K562 (cell line): ENCODE results near the gene PUS10. TPM values are rescaled to one million over a fixed set of nuclear protein-coding genes. Genes with fewer than 3 reads are reported as not detected.

ENCODE experiments used
- ILF3 ChIP-seq: fragments of 450-650 bp; IDR thresholded peaks from 2 replicates; pipeline ENCODE4 v1.6.1; 2018; ENCODE audit warnings: antibody characterized with exemption, mild to moderate bottlenecking, moderate library complexity, borderline replicate concordance
- KDM5B ChIP-seq: fragments of 200-600 bp; sonication (generic); IDR thresholded peaks from 2 replicates; pipeline ENCODE4 v1.6.1; 2012; ENCODE audit warnings: low read depth, mild to moderate bottlenecking, moderate library complexity, low read length, control low read depth, inconsistent platforms; ENCODE audit not compliant: insufficient replicate concordance
- STAT5B ChIP-seq: fragments of 250-450 bp; sonication (Bioruptor Pico); IDR thresholded peaks from 2 replicates; pipeline ENCODE4 v1.8.0; 2021; ENCODE audit warnings: mild to moderate bottlenecking, inconsistent platforms
- ZFP1 ChIP-seq: fragments of 450-650 bp; formaldehyde crosslinking; IDR thresholded peaks from 2 replicates; pipeline ENCODE4 v1.4.0; 2020; ENCODE audit warnings: mild to moderate bottlenecking, mixed read lengths
- ZNF165 ChIP-seq: fragments of 250-450 bp; sonication (Bioruptor Pico); IDR thresholded peaks from 2 replicates; pipeline ENCODE4 v1.4.0; 2020; ENCODE audit warnings: borderline replicate concordance
- ZNF57 ChIP-seq: fragments of 450-650 bp; formaldehyde crosslinking; IDR thresholded peaks from 2 replicates; pipeline ENCODE4 v1.4.0; 2020; ENCODE audit warnings: mild to moderate bottlenecking, moderate library complexity
- polyA plus RNA-seq, 8 experiments: library from polyadenylated mRNA; depleted of rRNA in 4 of 8; stranded (reverse) in 5 of 8; unstranded in 3 of 8; fragments of >200 nt; fragmentation: Nextera tagmentation in 2 of 8; fragmentation: Illumina TruSeq in 1 of 8; extraction: Ambion mirVana in 2 of 8; extraction: Trizol in 1 of 8; gene quantifications; 2 replicates each; pipeline versions ENCODE4 v1.2.1 to v1.2.3, GENCODE V29; 2011 to 2014; ENCODE audit warnings: inconsistent platforms in 1 of 8, missing spikeins in 1 of 8
- total RNA-seq, 7 experiments: library from RNA; depleted of rRNA in 6 of 7; stranded (reverse); fragments of >200 nt in 6 of 7; fragmentation: Illumina TruSeq in 2 of 7; extraction: Trizol in 2 of 7; gene quantifications; 2 replicates each; pipeline versions ENCODE4 v1.2.1 to v1.2.3, GENCODE V29; 2011 to 2021; ENCODE audit warnings: low replicate concordance in 1 of 7
- TF ChIP-seq, protein P1 (sequence below), 3 experiments: fragments of 200-800 bp in 1 of 3; sonication (Bioruptor generic) in 1 of 3; sonication (generic) in 1 of 3; formaldehyde crosslinking in 1 of 3; IDR thresholded peaks; 2 replicates each; pipeline versions ENCODE4 v1.6.1 to v1.8.0; 2016 to 2022; ENCODE audit warnings: mild to moderate bottlenecking in 2 of 3, missing compliant biosample characterization in 2 of 3, missing genetic modification characterization in 2 of 3, missing genetic modification reagents in 1 of 3
- TF ChIP-seq, protein P2 (sequence below): fragments of 450-650 bp; IDR thresholded peaks from one replicate; pipeline ENCODE4 v1.6.1; 2018; ENCODE audit warnings: mild to moderate bottlenecking, moderate library complexity; ENCODE audit not compliant: partially characterized antibody

PUS10 gene
- total and polyA plus RNA-seq, 9 of the 15 experiments (the other 6 are each of a cell fraction or from before 2014, with no cell fraction given), result 5.0 to 10.7 (median 7.6) TPM

DNA sequence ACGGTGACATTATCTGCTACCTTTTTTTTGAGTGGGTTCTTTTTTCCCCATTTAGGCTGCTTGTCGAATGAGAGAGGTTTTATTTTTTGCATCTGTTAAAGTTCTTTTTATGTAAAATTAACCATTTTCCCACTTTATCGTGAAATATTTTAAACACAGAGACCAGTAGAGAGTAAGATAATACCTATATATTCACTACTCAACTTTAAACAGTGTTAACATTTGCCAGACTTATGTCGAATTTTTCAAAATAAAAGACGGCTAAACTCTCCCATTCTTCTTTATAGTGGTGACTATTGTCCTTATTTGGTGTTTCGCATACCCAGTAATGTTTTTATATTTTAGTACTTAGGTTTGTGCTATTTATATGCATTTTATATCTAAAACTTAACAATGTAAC is 743 bp upstream of the PUS10 start (continued):
- TF ChIP-seq, protein P1, sequence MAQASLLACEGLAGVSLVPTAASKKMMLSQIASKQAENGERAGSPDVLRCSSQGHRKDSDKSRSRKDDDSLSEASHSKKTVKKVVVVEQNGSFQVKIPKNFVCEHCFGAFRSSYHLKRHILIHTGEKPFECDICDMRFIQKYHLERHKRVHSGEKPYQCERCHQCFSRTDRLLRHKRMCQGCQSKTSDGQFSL (CRISPR knock-in tag; IDR thresholded peaks at IDR 0.05), result no peak
- TF ChIP-seq, protein P1 (tag; IDR thresholded peaks at IDR 0.05), result no peak
- TF ChIP-seq, protein P2, sequence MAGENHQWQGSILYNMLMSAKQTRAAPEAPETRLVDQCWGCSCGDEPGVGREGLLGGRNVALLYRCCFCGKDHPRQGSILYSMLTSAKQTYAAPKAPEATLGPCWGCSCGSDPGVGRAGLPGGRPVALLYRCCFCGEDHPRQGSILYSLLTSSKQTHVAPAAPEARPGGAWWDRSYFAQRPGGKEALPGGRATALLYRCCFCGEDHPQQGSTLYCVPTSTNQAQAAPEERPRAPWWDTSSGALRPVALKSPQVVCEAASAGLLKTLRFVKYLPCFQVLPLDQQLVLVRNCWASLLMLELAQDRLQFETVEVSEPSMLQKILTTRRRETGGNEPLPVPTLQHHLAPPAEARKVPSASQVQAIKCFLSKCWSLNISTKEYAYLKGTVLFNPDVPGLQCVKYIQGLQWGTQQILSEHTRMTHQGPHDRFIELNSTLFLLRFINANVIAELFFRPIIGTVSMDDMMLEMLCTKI, result no peak
- TF ChIP-seq ZFP1 (CRISPR knock-in tag) (no peak), ILF3 (no peak), ZNF57 (CRISPR knock-in tag) (no peak), KDM5B (no peak), ZNF165 (CRISPR knock-in tag) (no peak), STAT5B (CRISPR knock-in tag) (no peak)
